ENCODE measurements around the gene DTNBP1. TPM values are rescaled to one million over a fixed set of nuclear protein-coding genes. Genes with fewer than 3 reads are reported as not detected.

DTNBP1 gene
- total RNA-seq, 2 experiments from 2014 or later, result 18.3 to 19.3 TPM

- Mint-ChIP-seq H3K9me3 (no peaks in the 10 kb centered on the region), H3K27ac (no peak overlapping the region), H3K4me3 (no peak overlapping the region), H3K36me3 (peaks cover 6% of the 10 kb centered on the region), H3K4me1 (peaks cover 19% of the 10 kb centered on the region), H3K27me3 (peaks cover 3% of the 10 kb centered on the region)
- ATAC-seq (ENCODE audit: low read depth) (no peak), DNase-seq (no peak)
- POLR2A ChIA-PET, result no interaction called here
Measured at GRCh38 chr6:15627821-15628220, 35.0 kb downstream of the DTNBP1 start.

GRCh38 chr6:15626878-15627674, 35.8 kb downstream of the DTNBP1 start:
- POLR2A ChIA-PET, result interaction anchor here (0.6 kb wide), 1 partner anchor 332 kb away, joined by 3 read pairs; no protein-coding TSS in a partner anchor
- Mint-ChIP-seq H3K4me3 (no peak overlapping the region), H3K9me3 (no peaks in the 10 kb centered on the region), H3K27ac (no peak overlapping the region), H3K4me1 (peaks cover 19% of the 10 kb centered on the region), H3K27me3 (peaks cover 3% of the 10 kb centered on the region), H3K36me3 (peaks cover 5% of the 10 kb centered on the region)
- ATAC-seq (ENCODE audit: low read depth), result no peak
- DNase-seq, result no peak

GRCh38 chr6:15626160-15626559, 36.7 kb downstream of the DTNBP1 start:
- POLR2A ChIA-PET, result no interaction called here
- H3K4me1 Mint-ChIP-seq, result peaks cover 25% of the 10 kb centered on the region

GRCh38 chr6:15623276-15624116, 39.3 kb downstream of the DTNBP1 start:
- POLR2A ChIA-PET, result no interaction called here
- H3K9me3 Mint-ChIP-seq, result no peaks in the 10 kb centered on the region
- DNase-seq (no peak), ATAC-seq (ENCODE audit: low read depth) (peak; percentile 33)
- peaks cover 16% of the 10 kb centered on the region for H3K4me1 Mint-ChIP-seq
- H3K36me3 Mint-ChIP-seq, result peaks cover 9% of the 10 kb centered on the region
- no peak overlapping the region for H3K27ac Mint-ChIP-seq
- H3K4me3 Mint-ChIP-seq, result no peak overlapping the region
- no peaks in the 10 kb centered on the region for H3K27me3 Mint-ChIP-seq

More at GRCh38 chr6:15626160-15626559, 36.7 kb downstream of the DTNBP1 start:
- no peak for ATAC-seq (ENCODE audit: low read depth)
- Mint-ChIP-seq H3K27me3 (peaks cover 3% of the 10 kb centered on the region), H3K9me3 (no peaks in the 10 kb centered on the region), H3K36me3 (peaks cover 5% of the 10 kb centered on the region), H3K4me3 (no peak overlapping the region), H3K27ac (no peak overlapping the region)
- no peak for DNase-seq

- Mint-ChIP-seq H3K27me3 (no peaks in the 10 kb centered on the region), H3K4me1 (peaks cover 12% of the 10 kb centered on the region), H3K9me3 (no peaks in the 10 kb centered on the region), H3K27ac (no peak overlapping the region), H3K4me3 (no peak overlapping the region), H3K36me3 (peaks cover 9% of the 10 kb centered on the region)
- DNase-seq (no peak), ATAC-seq (ENCODE audit: low read depth) (no peak)
- POLR2A ChIA-PET, result no interaction called here
Measured at GRCh38 chr6:15622045-15622740, 40.6 kb downstream of the DTNBP1 start.

GRCh38 chr6:15621203-15622044, 41.4 kb downstream of the DTNBP1 start:
- POLR2A ChIA-PET, result no interaction called here
- Mint-ChIP-seq H3K4me3 (no peak overlapping the region), H3K36me3 (peaks cover 9% of the 10 kb centered on the region), H3K27me3 (no peaks in the 10 kb centered on the region), H3K4me1 (peaks cover 10% of the 10 kb centered on the region), H3K9me3 (no peaks in the 10 kb centered on the region), H3K27ac (no peak overlapping the region)
- DNase-seq (no peak), ATAC-seq (ENCODE audit: low read depth) (no peak)

- ATAC-seq (ENCODE audit: low read depth), result no peak
- no peaks in the 10 kb centered on the region for H3K27me3 Mint-ChIP-seq
- H3K4me3 Mint-ChIP-seq, result no peak overlapping the region
- no peak overlapping the region for H3K27ac Mint-ChIP-seq
- no peak for DNase-seq
- POLR2A ChIA-PET, result no interaction called here
- no peaks in the 10 kb centered on the region for H3K9me3 Mint-ChIP-seq
- H3K36me3 Mint-ChIP-seq, result peaks cover 7% of the 10 kb centered on the region
- H3K4me1 Mint-ChIP-seq, result peaks cover 10% of the 10 kb centered on the region
Measured at GRCh38 chr6:15620611-15621010, 42.2 kb downstream of the DTNBP1 start.

GRCh38 chr6:15619330-15619729, 43.5 kb downstream of the DTNBP1 start:
- ATAC-seq (ENCODE audit: low read depth) (no peak), DNase-seq (no peak)
- Mint-ChIP-seq H3K36me3 (peaks cover 13% of the 10 kb centered on the region), H3K27ac (no peak overlapping the region), H3K27me3 (no peaks in the 10 kb centered on the region), H3K4me3 (no peak overlapping the region), H3K4me1 (peaks cover 10% of the 10 kb centered on the region), H3K9me3 (no peaks in the 10 kb centered on the region)
- POLR2A ChIA-PET, result no interaction called here

- Mint-ChIP-seq H3K27ac (no peak overlapping the region), H3K4me3 (no peak overlapping the region), H3K27me3 (no peaks in the 10 kb centered on the region), H3K9me3 (no peaks in the 10 kb centered on the region), H3K36me3 (peaks cover 20% of the 10 kb centered on the region), H3K4me1 (peaks cover 10% of the 10 kb centered on the region)
- DNase-seq (no peak), ATAC-seq (ENCODE audit: low read depth) (no peak)
- POLR2A ChIA-PET, result no interaction called here
Measured at GRCh38 chr6:15618685-15619084, 44.1 kb downstream of the DTNBP1 start.

- H3K4me3 Mint-ChIP-seq, result no peak overlapping the region
- POLR2A ChIA-PET, result no interaction called here
Measured at GRCh38 chr6:15616261-15616660, 46.6 kb downstream of the DTNBP1 start.

GRCh38 chr6:15615802-15616201, 47.0 kb downstream of the DTNBP1 start:
- no peak overlapping the region for H3K4me3 Mint-ChIP-seq
- H3K27ac Mint-ChIP-seq, result no peak overlapping the region
- H3K9me3 Mint-ChIP-seq, result no peaks in the 10 kb centered on the region
- DNase-seq (no peak), ATAC-seq (ENCODE audit: low read depth) (no peak)
- H3K27me3 Mint-ChIP-seq, result no peaks in the 10 kb centered on the region
- POLR2A ChIA-PET, result no interaction called here
- H3K36me3 Mint-ChIP-seq, result peaks cover 25% of the 10 kb centered on the region
- peaks cover 15% of the 10 kb centered on the region for H3K4me1 Mint-ChIP-seq

More at GRCh38 chr6:15616261-15616660, 46.6 kb downstream of the DTNBP1 start:
- Mint-ChIP-seq H3K27ac (no peak overlapping the region), H3K4me1 (peaks cover 15% of the 10 kb centered on the region), H3K9me3 (no peaks in the 10 kb centered on the region), H3K36me3 (peaks cover 26% of the 10 kb centered on the region), H3K27me3 (no peaks in the 10 kb centered on the region)
- ATAC-seq (ENCODE audit: low read depth), result no peak
- no peak for DNase-seq

GRCh38 chr6:15614277-15614676, 48.6 kb downstream of the DTNBP1 start:
- Mint-ChIP-seq H3K4me1 (peaks cover 15% of the 10 kb centered on the region), H3K4me3 (no peak overlapping the region), H3K27me3 (no peaks in the 10 kb centered on the region), H3K36me3 (peaks cover 27% of the 10 kb centered on the region), H3K9me3 (no peaks in the 10 kb centered on the region), H3K27ac (no peak overlapping the region)
- POLR2A ChIA-PET, result no interaction called here
- DNase-seq (no peak), ATAC-seq (ENCODE audit: low read depth) (no peak)

GRCh38 chr6:15608396-15608795, 54.4 kb downstream of the DTNBP1 start:
- peaks cover 9% of the 10 kb centered on the region for H3K36me3 Mint-ChIP-seq
- no peak overlapping the region for H3K4me3 Mint-ChIP-seq
- DNase-seq (no peak), ATAC-seq (ENCODE audit: low read depth) (no peak)
- peaks cover 11% of the 10 kb centered on the region for H3K4me1 Mint-ChIP-seq
- no peak overlapping the region for H3K27ac Mint-ChIP-seq
- POLR2A ChIA-PET, result no interaction called here
- H3K27me3 Mint-ChIP-seq, result no peaks in the 10 kb centered on the region
- no peaks in the 10 kb centered on the region for H3K9me3 Mint-ChIP-seq
